Mesothelial cell of epicardium (in vitro differentiated cells): ENCODE data around the gene MACROH2A2. TPM values are rescaled to one million over a fixed set of nuclear protein-coding genes. Genes with fewer than 3 reads are reported as not detected.
"Not testable (repeated sequence)": the region's sequence is repeated elsewhere in the genome, so short reads cannot be mapped to it uniquely, and the experiment has no call there.

Experiments used
- DNase-seq, 2 experiments: peaks; one replicate each; pipeline ENCODE4 v3.0.0; 2021; ENCODE audit warnings: low spot score in 2 of 2; ENCODE audit not compliant: unreplicated experiment in 2 of 2
- H3K27ac Mint-ChIP-seq: 2 replicates; pipeline ENCODE4 v1.8.0; 2021; ENCODE audit warnings: mixed read lengths
- H3K27me3 Mint-ChIP-seq: 2 replicates; pipeline ENCODE4 v1.8.0; 2021; ENCODE audit warnings: low read depth, mixed read lengths
- H3K36me3 Mint-ChIP-seq: 2 replicates; pipeline ENCODE4 v1.8.0; 2021; ENCODE audit warnings: mixed read lengths
- H3K4me1 Mint-ChIP-seq: 2 replicates; pipeline ENCODE4 v1.8.0; 2021; ENCODE audit warnings: mixed read lengths
- H3K4me3 Mint-ChIP-seq: 2 replicates; pipeline ENCODE4 v1.8.0; 2021; ENCODE audit warnings: mild to moderate bottlenecking, moderate library complexity, mixed read lengths
- H3K9me3 Mint-ChIP-seq: 2 replicates; pipeline ENCODE4 v1.8.0; 2021; ENCODE audit warnings: mixed read lengths
- total RNA-seq: library from RNA; stranded (reverse); gene quantifications from 3 replicates; pipeline ENCODE4 v1.2.1, GENCODE V29; 2021
- TF ChIP-seq, protein P1 (sequence below): fragments of 200-600 bp; sonication (generic); IDR thresholded peaks from one replicate; pipeline ENCODE4 v1.5.0; 2021; ENCODE audit warnings: antibody characterized with exemption; ENCODE audit not compliant: unreplicated experiment

MACROH2A2 gene
- total RNA-seq, 1 donor from 2014 or later, result 125 TPM

DNA sequence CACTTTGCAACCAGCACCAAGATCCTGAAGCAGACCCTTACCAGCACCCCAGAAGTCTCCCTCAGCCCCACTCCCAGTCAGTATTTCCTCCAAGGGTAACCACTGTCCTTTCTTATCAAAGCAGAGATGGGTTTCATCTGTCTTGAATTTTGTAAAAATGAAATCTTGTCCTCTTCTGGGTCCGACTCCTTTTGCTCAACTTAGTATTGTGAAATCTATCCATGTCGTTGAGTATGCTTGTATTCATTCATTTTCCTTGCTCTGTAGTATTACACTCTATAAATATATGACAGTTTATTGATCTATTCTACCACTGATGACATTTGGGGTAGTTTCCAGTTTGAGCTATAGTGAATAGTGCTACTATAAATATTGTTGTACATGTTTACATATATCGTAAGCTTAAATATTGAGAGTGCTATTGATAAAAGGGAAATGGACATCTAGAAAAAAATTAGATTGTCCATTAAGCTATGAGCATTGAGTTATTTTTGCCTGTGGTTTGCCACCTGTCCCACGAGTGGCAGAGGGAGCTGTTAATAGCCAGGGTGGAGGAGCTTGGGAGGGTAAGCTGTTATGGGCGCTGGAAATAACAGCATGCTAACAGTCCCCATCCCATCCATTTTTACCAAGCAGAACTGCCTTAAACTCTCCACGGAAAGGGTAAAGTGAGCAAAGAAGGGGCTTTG, 43.5 kb downstream of the MACROH2A2 start:
- Mint-ChIP-seq H3K4me3 (no peak overlapping the region), H3K4me1 (no peaks in the 10 kb centered on the region), H3K27ac (no peak overlapping the region), H3K27me3 (no peaks in the 10 kb centered on the region), H3K36me3 (peaks cover 60% of the 10 kb centered on the region), H3K9me3 (peaks cover 4% of the 10 kb centered on the region)
- TF ChIP-seq, protein P1, sequence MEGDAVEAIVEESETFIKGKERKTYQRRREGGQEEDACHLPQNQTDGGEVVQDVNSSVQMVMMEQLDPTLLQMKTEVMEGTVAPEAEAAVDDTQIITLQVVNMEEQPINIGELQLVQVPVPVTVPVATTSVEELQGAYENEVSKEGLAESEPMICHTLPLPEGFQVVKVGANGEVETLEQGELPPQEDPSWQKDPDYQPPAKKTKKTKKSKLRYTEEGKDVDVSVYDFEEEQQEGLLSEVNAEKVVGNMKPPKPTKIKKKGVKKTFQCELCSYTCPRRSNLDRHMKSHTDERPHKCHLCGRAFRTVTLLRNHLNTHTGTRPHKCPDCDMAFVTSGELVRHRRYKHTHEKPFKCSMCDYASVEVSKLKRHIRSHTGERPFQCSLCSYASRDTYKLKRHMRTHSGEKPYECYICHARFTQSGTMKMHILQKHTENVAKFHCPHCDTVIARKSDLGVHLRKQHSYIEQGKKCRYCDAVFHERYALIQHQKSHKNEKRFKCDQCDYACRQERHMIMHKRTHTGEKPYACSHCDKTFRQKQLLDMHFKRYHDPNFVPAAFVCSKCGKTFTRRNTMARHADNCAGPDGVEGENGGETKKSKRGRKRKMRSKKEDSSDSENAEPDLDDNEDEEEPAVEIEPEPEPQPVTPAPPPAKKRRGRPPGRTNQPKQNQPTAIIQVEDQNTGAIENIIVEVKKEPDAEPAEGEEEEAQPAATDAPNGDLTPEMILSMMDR, result no peak
- no peak for DNase-seq

- no peak for DNase-seq
- Mint-ChIP-seq H3K9me3 (peaks cover 8% of the 10 kb centered on the region), H3K4me1 (no peaks in the 10 kb centered on the region), H3K27ac (no peak overlapping the region), H3K4me3 (no peak overlapping the region), H3K36me3 (peaks cover 65% of the 10 kb centered on the region), H3K27me3 (no peaks in the 10 kb centered on the region)
- TF ChIP-seq, protein P1, result no peak
These were observed 44.2 kb downstream of the MACROH2A2 start for GRCh38 chr10:70096705-70097420.

- no peak for DNase-seq
- no peak overlapping the region for H3K4me3 Mint-ChIP-seq
- H3K27ac Mint-ChIP-seq, result no peak overlapping the region
- peaks cover 8% of the 10 kb centered on the region for H3K9me3 Mint-ChIP-seq
- H3K27me3 Mint-ChIP-seq, result no peaks in the 10 kb centered on the region
- TF ChIP-seq, protein P1, result no peak
- H3K4me1 Mint-ChIP-seq, result no peaks in the 10 kb centered on the region
- H3K36me3 Mint-ChIP-seq, result peaks cover 69% of the 10 kb centered on the region
These were observed 44.8 kb downstream of the MACROH2A2 start for GRCh38 chr10:70097459-70097858.

GRCh38 chr10:70098271-70098670, 45.6 kb downstream of the MACROH2A2 start:
- Mint-ChIP-seq H3K4me3 (no peak overlapping the region), H3K27ac (no peak overlapping the region), H3K27me3 (no peaks in the 10 kb centered on the region), H3K9me3 (peaks cover 8% of the 10 kb centered on the region), H3K4me1 (no peaks in the 10 kb centered on the region), H3K36me3 (peaks cover 73% of the 10 kb centered on the region)
- no peak for DNase-seq
- TF ChIP-seq, protein P1, result no peak

GRCh38 chr10:70101068-70101562, 48.5 kb downstream of the MACROH2A2 start:
- not testable (repeated sequence) for H3K4me3 Mint-ChIP-seq, H3K9me3 Mint-ChIP-seq, DNase-seq, H3K27me3 Mint-ChIP-seq, H3K4me1 Mint-ChIP-seq, H3K27ac Mint-ChIP-seq
- peaks cover 72% of the 10 kb centered on the region for H3K36me3 Mint-ChIP-seq

DNA sequence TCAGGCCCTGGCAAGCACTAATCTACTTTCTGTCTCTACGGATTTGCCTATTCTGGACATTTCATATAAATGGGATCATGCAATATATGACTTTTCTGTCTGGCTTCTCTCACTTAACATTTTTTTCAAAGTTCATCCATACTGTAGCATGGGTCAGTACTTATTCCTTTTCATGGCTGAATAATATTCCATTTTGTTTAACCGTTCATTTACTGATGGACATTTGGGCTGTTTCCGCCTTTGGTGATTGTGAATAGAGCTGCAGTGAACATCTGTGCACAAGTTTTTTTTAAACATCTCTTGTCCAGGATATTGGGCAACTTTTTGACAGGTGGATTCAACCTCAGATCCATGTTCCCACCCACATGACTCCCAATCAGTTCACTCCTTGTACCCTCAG, 49.0 kb downstream of the MACROH2A2 start:
- no peaks in the 10 kb centered on the region for H3K27me3 Mint-ChIP-seq
- no peak overlapping the region for H3K4me3 Mint-ChIP-seq
- peaks cover 68% of the 10 kb centered on the region for H3K36me3 Mint-ChIP-seq
- no peaks in the 10 kb centered on the region for H3K4me1 Mint-ChIP-seq
- TF ChIP-seq, protein P1, result no peak
- no peak for DNase-seq
- no peak overlapping the region for H3K27ac Mint-ChIP-seq
- H3K9me3 Mint-ChIP-seq, result peaks cover 8% of the 10 kb centered on the region
